Neural cell (in vitro differentiated cells): Measurements from ENCODE around the gene ERGIC3.

Source experiments
- EP300 ChIP-seq: fragments of 450-650 bp; conservative IDR thresholded peaks from 2 replicates; pipeline ENCODE4 v1.6.1; 2014; ENCODE audit warnings: antibody characterized with exemption, mild to moderate bottlenecking, moderate library complexity; ENCODE audit not compliant: poor library complexity, severe bottlenecking
- EZH2 ChIP-seq: fragments of 200-600, 300-800 bp; shearing (Covaris generic), sonication (generic); IDR thresholded peaks from 2 replicates; pipeline ENCODE4 v1.6.1; 2014; ENCODE audit warnings: antibody characterized with exemption, low read length, borderline replicate concordance, mild to moderate bottlenecking; ENCODE audit not compliant: insufficient read depth, poor library complexity, severe bottlenecking
- MXI1 ChIP-seq: fragments of 450-650 bp; conservative IDR thresholded peaks from 2 replicates; pipeline ENCODE4 v1.6.1; 2014; ENCODE audit warnings: antibody characterized with exemption, mild to moderate bottlenecking; ENCODE audit not compliant: poor library complexity, severe bottlenecking
- POLR2AphosphoS5 ChIP-seq: IDR thresholded peaks from 2 replicates; pipeline ENCODE4 v1.6.1; 2012
- RAD21 ChIP-seq: fragments of 450-650 bp; conservative IDR thresholded peaks from 2 replicates; pipeline ENCODE4 v1.6.1; 2014; ENCODE audit warnings: antibody characterized with exemption, mild to moderate bottlenecking, moderate library complexity
- SMC3 ChIP-seq: fragments of 450-650 bp; conservative IDR thresholded peaks from 2 replicates; pipeline ENCODE4 v1.6.1; 2014; ENCODE audit warnings: antibody characterized with exemption, mild to moderate bottlenecking, moderate library complexity; ENCODE audit not compliant: poor library complexity
- TAF1 ChIP-seq: IDR thresholded peaks from 2 replicates; pipeline ENCODE4 v1.6.1; 2012; ENCODE audit warnings: low read depth
- TF ChIP-seq, protein P1 (sequence below): fragments of 450-650 bp; IDR thresholded peaks from 2 replicates; pipeline ENCODE4 v1.5.1; 2014; ENCODE audit warnings: antibody characterized with exemption, mild to moderate bottlenecking, moderate library complexity; ENCODE audit not compliant: poor library complexity, severe bottlenecking
- TF ChIP-seq, protein P2 (sequence below): IDR thresholded peaks from 2 replicates; pipeline ENCODE4 v1.6.1; 2012; ENCODE audit warnings: borderline replicate concordance

DNA sequence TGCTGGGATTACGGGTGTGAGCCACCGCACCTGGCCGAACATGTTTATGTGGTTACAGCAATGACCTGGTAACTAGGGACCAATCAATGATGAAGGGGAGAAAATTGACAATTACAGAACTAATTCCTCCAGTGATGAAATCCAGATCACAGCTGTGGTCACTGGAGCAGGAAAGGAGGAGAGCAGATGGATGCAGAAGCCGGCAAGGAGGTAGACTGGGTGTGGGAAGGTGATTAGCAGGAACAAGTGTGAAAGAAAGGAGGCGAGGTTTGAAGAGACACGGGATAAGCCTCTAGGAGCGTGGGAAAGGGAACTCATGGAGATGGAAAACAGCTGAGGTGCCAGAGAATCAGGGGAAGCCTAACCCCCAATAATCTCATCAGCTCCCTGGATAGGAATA lies 56.6 kb downstream of the ERGIC3 start:
- TF ChIP-seq, protein P1, sequence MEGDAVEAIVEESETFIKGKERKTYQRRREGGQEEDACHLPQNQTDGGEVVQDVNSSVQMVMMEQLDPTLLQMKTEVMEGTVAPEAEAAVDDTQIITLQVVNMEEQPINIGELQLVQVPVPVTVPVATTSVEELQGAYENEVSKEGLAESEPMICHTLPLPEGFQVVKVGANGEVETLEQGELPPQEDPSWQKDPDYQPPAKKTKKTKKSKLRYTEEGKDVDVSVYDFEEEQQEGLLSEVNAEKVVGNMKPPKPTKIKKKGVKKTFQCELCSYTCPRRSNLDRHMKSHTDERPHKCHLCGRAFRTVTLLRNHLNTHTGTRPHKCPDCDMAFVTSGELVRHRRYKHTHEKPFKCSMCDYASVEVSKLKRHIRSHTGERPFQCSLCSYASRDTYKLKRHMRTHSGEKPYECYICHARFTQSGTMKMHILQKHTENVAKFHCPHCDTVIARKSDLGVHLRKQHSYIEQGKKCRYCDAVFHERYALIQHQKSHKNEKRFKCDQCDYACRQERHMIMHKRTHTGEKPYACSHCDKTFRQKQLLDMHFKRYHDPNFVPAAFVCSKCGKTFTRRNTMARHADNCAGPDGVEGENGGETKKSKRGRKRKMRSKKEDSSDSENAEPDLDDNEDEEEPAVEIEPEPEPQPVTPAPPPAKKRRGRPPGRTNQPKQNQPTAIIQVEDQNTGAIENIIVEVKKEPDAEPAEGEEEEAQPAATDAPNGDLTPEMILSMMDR: no peak
- no peak for TF ChIP-seq EZH2
- TF ChIP-seq POLR2AphosphoS5: no peak
- TF ChIP-seq EP300: no peak
- no peak for TF ChIP-seq RAD21
- no peak for TF ChIP-seq SMC3
- TF ChIP-seq TAF1: no peak
- no peak for TF ChIP-seq MXI1
- TF ChIP-seq, protein P2, sequence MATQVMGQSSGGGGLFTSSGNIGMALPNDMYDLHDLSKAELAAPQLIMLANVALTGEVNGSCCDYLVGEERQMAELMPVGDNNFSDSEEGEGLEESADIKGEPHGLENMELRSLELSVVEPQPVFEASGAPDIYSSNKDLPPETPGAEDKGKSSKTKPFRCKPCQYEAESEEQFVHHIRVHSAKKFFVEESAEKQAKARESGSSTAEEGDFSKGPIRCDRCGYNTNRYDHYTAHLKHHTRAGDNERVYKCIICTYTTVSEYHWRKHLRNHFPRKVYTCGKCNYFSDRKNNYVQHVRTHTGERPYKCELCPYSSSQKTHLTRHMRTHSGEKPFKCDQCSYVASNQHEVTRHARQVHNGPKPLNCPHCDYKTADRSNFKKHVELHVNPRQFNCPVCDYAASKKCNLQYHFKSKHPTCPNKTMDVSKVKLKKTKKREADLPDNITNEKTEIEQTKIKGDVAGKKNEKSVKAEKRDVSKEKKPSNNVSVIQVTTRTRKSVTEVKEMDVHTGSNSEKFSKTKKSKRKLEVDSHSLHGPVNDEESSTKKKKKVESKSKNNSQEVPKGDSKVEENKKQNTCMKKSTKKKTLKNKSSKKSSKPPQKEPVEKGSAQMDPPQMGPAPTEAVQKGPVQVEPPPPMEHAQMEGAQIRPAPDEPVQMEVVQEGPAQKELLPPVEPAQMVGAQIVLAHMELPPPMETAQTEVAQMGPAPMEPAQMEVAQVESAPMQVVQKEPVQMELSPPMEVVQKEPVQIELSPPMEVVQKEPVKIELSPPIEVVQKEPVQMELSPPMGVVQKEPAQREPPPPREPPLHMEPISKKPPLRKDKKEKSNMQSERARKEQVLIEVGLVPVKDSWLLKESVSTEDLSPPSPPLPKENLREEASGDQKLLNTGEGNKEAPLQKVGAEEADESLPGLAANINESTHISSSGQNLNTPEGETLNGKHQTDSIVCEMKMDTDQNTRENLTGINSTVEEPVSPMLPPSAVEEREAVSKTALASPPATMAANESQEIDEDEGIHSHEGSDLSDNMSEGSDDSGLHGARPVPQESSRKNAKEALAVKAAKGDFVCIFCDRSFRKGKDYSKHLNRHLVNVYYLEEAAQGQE: no peak
